H9 (cell line): Measurements from ENCODE around the gene ATF6. TPM values are rescaled to one million over a fixed set of nuclear protein-coding genes. Genes with fewer than 3 reads are reported as not detected.

Experiments used
- DNase-seq: peaks from one replicate; pipeline ENCODE4 v3.0.0-alpha.2; 2017
- H2AFZ ChIP-seq: one replicate; pipeline ENCODE4 v1.6.1; 2013; ENCODE audit warnings: mild to moderate bottlenecking, low read length, control low read depth, moderate library complexity
- H2AK5ac ChIP-seq: 2 replicates; pipeline ENCODE4 v1.6.1; 2013; ENCODE audit warnings: low read length, control low read depth, mixed read lengths; ENCODE audit not compliant: insufficient read length
- H2BK120ac ChIP-seq: one replicate; pipeline ENCODE4 v1.6.1; 2013; ENCODE audit warnings: low read depth, mild to moderate bottlenecking, low read length, control low read depth, inconsistent platforms; ENCODE audit not compliant: poor library complexity, severe bottlenecking
- H2BK12ac ChIP-seq: 2 replicates; pipeline ENCODE4 v1.6.1; 2013; ENCODE audit warnings: low read length, control low read depth, mixed read lengths, low read depth; ENCODE audit not compliant: insufficient read length
- H2BK15ac ChIP-seq: 2 replicates; pipeline ENCODE4 v1.6.1; 2013; ENCODE audit warnings: low read depth, low read length, control low read depth
- H2BK20ac ChIP-seq: one replicate; pipeline ENCODE4 v1.6.1; 2013; ENCODE audit warnings: low read depth, mild to moderate bottlenecking, low read length, control low read depth, inconsistent platforms; ENCODE audit not compliant: poor library complexity, severe bottlenecking
- H2BK5ac ChIP-seq: 2 replicates; pipeline ENCODE4 v1.6.1; 2013; ENCODE audit warnings: low read length, control low read depth, mixed read lengths; ENCODE audit not compliant: insufficient read length
- H3K14ac ChIP-seq: 2 replicates; pipeline ENCODE4 v1.6.1; 2013; ENCODE audit warnings: low read length, control low read depth; ENCODE audit not compliant: insufficient read depth
- H3K18ac ChIP-seq: 2 replicates; pipeline ENCODE4 v1.6.1; 2013; ENCODE audit warnings: low read depth, mild to moderate bottlenecking, mixed read lengths, low read length, control low read depth; ENCODE audit not compliant: insufficient read length
- H3K23ac ChIP-seq: 2 replicates; pipeline ENCODE4 v1.6.1; 2013; ENCODE audit warnings: low read length, control low read depth, mixed read lengths, low read depth; ENCODE audit not compliant: insufficient read length
- H3K23me2 ChIP-seq: 2 replicates; pipeline ENCODE4 v1.6.1; 2013; ENCODE audit warnings: low read depth, mild to moderate bottlenecking, mixed read lengths, low read length, control low read depth; ENCODE audit not compliant: insufficient read length, poor library complexity, severe bottlenecking
- H3K27ac ChIP-seq: 2 replicates; pipeline ENCODE4 v1.5.1; 2013; ENCODE audit warnings: low read length, control low read depth, mixed read lengths, low read depth; ENCODE audit not compliant: insufficient read length
- H3K27me3 ChIP-seq: 2 replicates; pipeline ENCODE4 v1.6.1; 2013; ENCODE audit warnings: low read length, control low read depth, inconsistent platforms; ENCODE audit not compliant: insufficient read depth
- H3K4ac ChIP-seq: 2 replicates; pipeline ENCODE4 v1.6.1; 2013; ENCODE audit warnings: low read depth, mild to moderate bottlenecking, control low read depth, inconsistent platforms, low read length, moderate library complexity
- H3K4me1 ChIP-seq: 2 replicates; pipeline ENCODE4 v1.6.1; 2013; ENCODE audit warnings: low read length, control low read depth, inconsistent platforms; ENCODE audit not compliant: insufficient read depth
- H3K4me2 ChIP-seq: 2 replicates; pipeline ENCODE4 v1.6.1; 2013; ENCODE audit warnings: low read length, control low read depth, mixed read lengths; ENCODE audit not compliant: insufficient read length, insufficient read depth
- H3K56ac ChIP-seq: 2 replicates; pipeline ENCODE4 v1.6.1; 2013; ENCODE audit warnings: low read depth, mild to moderate bottlenecking, mixed read lengths, low read length, control low read depth; ENCODE audit not compliant: insufficient read length
- H3K79me1 ChIP-seq: 2 replicates; pipeline ENCODE4 v1.6.1; 2013; ENCODE audit warnings: low read depth, mild to moderate bottlenecking, moderate library complexity, low read length, control low read depth, inconsistent platforms; ENCODE audit not compliant: insufficient read depth, poor library complexity, severe bottlenecking
- H3K79me2 ChIP-seq: 2 replicates; pipeline ENCODE4 v1.6.1; 2013; ENCODE audit warnings: low read length, control low read depth, inconsistent platforms; ENCODE audit not compliant: insufficient read depth
- H3K9ac ChIP-seq: 2 replicates; pipeline ENCODE4 v1.6.1; 2013; ENCODE audit warnings: low read length, control low read depth, mixed read lengths; ENCODE audit not compliant: insufficient read length; ENCODE audit errors: extremely low read depth
- H3K9me3 ChIP-seq: one replicate; pipeline ENCODE4 v1.6.1; 2013; ENCODE audit warnings: low read depth, low read length, inconsistent platforms; ENCODE audit not compliant: control insufficient read depth
- H3T11ph ChIP-seq: one replicate; pipeline ENCODE4 v1.6.1; 2013; ENCODE audit warnings: mild to moderate bottlenecking, low read length, control low read depth, inconsistent platforms
- H4K20me1 ChIP-seq: one replicate; pipeline ENCODE4 v1.6.1; 2013; ENCODE audit not compliant: control insufficient read depth, insufficient read length, insufficient read depth
- H4K5ac ChIP-seq: 2 replicates; pipeline ENCODE4 v1.6.1; 2013; ENCODE audit warnings: low read depth, mild to moderate bottlenecking, mixed read lengths, low read length, control low read depth; ENCODE audit not compliant: insufficient read length
- H4K8ac ChIP-seq: replicated peaks from 2 replicates; pipeline ENCODE4 v1.6.1; 2013; ENCODE audit warnings: low read length, control low read depth, mixed read lengths, low read depth; ENCODE audit not compliant: insufficient read length
- H4K91ac ChIP-seq: 2 replicates; pipeline ENCODE4 v1.6.1; 2013; ENCODE audit warnings: low read depth, mild to moderate bottlenecking, moderate library complexity, mixed read lengths, low read length, control low read depth; ENCODE audit not compliant: insufficient read length
- H3K27ac Mint-ChIP-seq, 3 experiments: 2 replicates in 2 of 3; 3 replicates in 1 of 3; pipeline ENCODE4 v1.8.0; 2020 to 2021; ENCODE audit warnings: mixed read lengths in 3 of 3, mild to moderate bottlenecking in 1 of 3, moderate library complexity in 1 of 3
- H3K27me3 Mint-ChIP-seq: 2 replicates; pipeline ENCODE4 v1.8.0; 2021; ENCODE audit warnings: low read depth, mild to moderate bottlenecking, moderate library complexity, mixed read lengths
- H3K36me3 Mint-ChIP-seq, 3 experiments: 2 replicates in 2 of 3; 3 replicates in 1 of 3; pipeline ENCODE4 v1.8.0; 2020 to 2021; ENCODE audit warnings: low read depth in 3 of 3, mixed read lengths in 3 of 3; ENCODE audit not compliant: insufficient read depth in 1 of 3
- H3K4me1 Mint-ChIP-seq, 2 experiments: 2 replicates each; pipeline ENCODE4 v1.8.0; 2020; ENCODE audit warnings: mixed read lengths in 2 of 2
- H3K4me3 Mint-ChIP-seq, 2 experiments: 2 replicates in 1 of 2; 3 replicates in 1 of 2; pipeline ENCODE4 v1.8.0; 2020 to 2021; ENCODE audit warnings: mild to moderate bottlenecking in 2 of 2, mixed read lengths in 2 of 2, moderate library complexity in 1 of 2
- H3K9me3 Mint-ChIP-seq, 2 experiments: 2 replicates in 1 of 2; 3 replicates in 1 of 2; pipeline ENCODE4 v1.8.0; 2020; ENCODE audit warnings: mild to moderate bottlenecking in 2 of 2, mixed read lengths in 2 of 2, moderate library complexity in 1 of 2
- CTCF ChIP-seq: fragments of 200-600 bp; sonication (generic); conservative IDR thresholded peaks from 3 replicates; pipeline ENCODE4 v1.8.0; 2021; ENCODE audit warnings: antibody characterized with exemption, mild to moderate bottlenecking
- WGBS: extraction: QIAGEN DNeasy Blood & Tissue Kit; methylation state at CpG from one replicate; pipeline ENCODE4 v1.1.7; 2013; ENCODE audit warnings: missing lambda C conversion rate, low lambda C conversion rate, mixed read lengths; ENCODE audit not compliant: insufficient read length; ENCODE audit errors: extremely low coverage; 5-methylcytosine and 5-hydroxymethylcytosine counted together
- total RNA-seq: library from RNA; stranded (reverse); gene quantifications from 2 replicates; pipeline ENCODE4 v1.2.1, GENCODE V29; 2021

ATF6 gene
- total RNA-seq, 1 experiment from 2014 or later: 11.2 TPM

GRCh38 chr1:161944381-161944780 lies 178.3 kb downstream of the ATF6 start:
- Histone ChIP-seq H2BK5ac (no peak overlapping the region), H2BK120ac (no peak overlapping the region), H3K27ac (no peak overlapping the region), H2BK20ac (no peak overlapping the region), H3K79me1 (no peaks in the 10 kb centered on the region), H3K9me3 (no peaks in the 10 kb centered on the region), H2AFZ (no peak overlapping the region), H2BK15ac (no peak overlapping the region), H3K4me1 (no peaks in the 10 kb centered on the region; the same call in 1 of the 2 replicates), H3K23ac (no peak overlapping the region), H3T11ph (no peak overlapping the region), H3K14ac (no peak overlapping the region), H4K8ac (no peak overlapping the region), H3K18ac (no peak overlapping the region), H3K79me2 (no peaks in the 10 kb centered on the region), H3K4ac (no peak overlapping the region), H3K27me3 (no peaks in the 10 kb centered on the region), H4K91ac (no peak overlapping the region), H3K4me2 (no peak overlapping the region), H4K5ac (no peak overlapping the region), H2AK5ac (no peak overlapping the region), H3K56ac (no peak overlapping the region), H3K9ac (no peak overlapping the region), H2BK12ac (no peak overlapping the region), H4K20me1 (no peaks in the 10 kb centered on the region), H3K23me2 (no peaks in the 10 kb centered on the region)
- no peaks in the 10 kb centered on the region for H3K9me3 Mint-ChIP-seq
- H3K4me3 Mint-ChIP-seq: no peak overlapping the region
- H3K27ac Mint-ChIP-seq: no peak overlapping the region
- peaks cover 16 to 26% of the 10 kb centered on the region in 2 experiments for H3K4me1 Mint-ChIP-seq
- no peak for TF ChIP-seq CTCF
- H3K27me3 Mint-ChIP-seq: no peaks in the 10 kb centered on the region
- no peaks in the 10 kb centered on the region for H3K36me3 Mint-ChIP-seq
- WGBS: no CpG with 5 or more reads among the region's 2 CpGs
- DNase-seq: no peak
